Activated naive CD4-positive, alpha-beta T cell treated with anti-CD3 and anti-CD28 coated beads, Interleukin-2, amount 10 ng/mL, durations not matched to agents 7 days and 5 days (primary cell): ENCODE results near the gene FOXN3.
"Not testable (repeated sequence)": the region's sequence is repeated elsewhere in the genome, so short reads cannot be mapped to it uniquely, and the experiment has no call there.

ENCODE experiments used
- CTCF ChIA-PET: fragments of 350-600 bp; sonication (Branson Sonifier 250); formaldehyde crosslinking; loops from one replicate; lab custom pipeline; 2021; ENCODE audit warnings: antibody characterized with exemption; lab: Charles Lee
- DNase-seq: peaks from one replicate; pipeline ENCODE4 v3.0.0-alpha.2; 2020
- H3K27ac Mint-ChIP-seq: one replicate; pipeline ENCODE4 v1.8.0; 2021; ENCODE audit warnings: mild to moderate bottlenecking, moderate library complexity, mixed read lengths
- H3K27me3 Mint-ChIP-seq: one replicate; pipeline ENCODE4 v1.8.0; 2021; ENCODE audit warnings: mild to moderate bottlenecking, mixed read lengths
- H3K36me3 Mint-ChIP-seq: one replicate; pipeline ENCODE4 v1.8.0; 2021; ENCODE audit warnings: mixed read lengths
- H3K4me1 Mint-ChIP-seq: one replicate; pipeline ENCODE4 v1.8.0; 2021; ENCODE audit warnings: mixed read lengths
- H3K4me3 Mint-ChIP-seq: one replicate; pipeline ENCODE4 v1.8.0; 2021; ENCODE audit warnings: mild to moderate bottlenecking, moderate library complexity, mixed read lengths
- H3K9me3 Mint-ChIP-seq: one replicate; pipeline ENCODE4 v1.8.0; 2021; ENCODE audit warnings: mixed read lengths

FOXN3 gene

DNA sequence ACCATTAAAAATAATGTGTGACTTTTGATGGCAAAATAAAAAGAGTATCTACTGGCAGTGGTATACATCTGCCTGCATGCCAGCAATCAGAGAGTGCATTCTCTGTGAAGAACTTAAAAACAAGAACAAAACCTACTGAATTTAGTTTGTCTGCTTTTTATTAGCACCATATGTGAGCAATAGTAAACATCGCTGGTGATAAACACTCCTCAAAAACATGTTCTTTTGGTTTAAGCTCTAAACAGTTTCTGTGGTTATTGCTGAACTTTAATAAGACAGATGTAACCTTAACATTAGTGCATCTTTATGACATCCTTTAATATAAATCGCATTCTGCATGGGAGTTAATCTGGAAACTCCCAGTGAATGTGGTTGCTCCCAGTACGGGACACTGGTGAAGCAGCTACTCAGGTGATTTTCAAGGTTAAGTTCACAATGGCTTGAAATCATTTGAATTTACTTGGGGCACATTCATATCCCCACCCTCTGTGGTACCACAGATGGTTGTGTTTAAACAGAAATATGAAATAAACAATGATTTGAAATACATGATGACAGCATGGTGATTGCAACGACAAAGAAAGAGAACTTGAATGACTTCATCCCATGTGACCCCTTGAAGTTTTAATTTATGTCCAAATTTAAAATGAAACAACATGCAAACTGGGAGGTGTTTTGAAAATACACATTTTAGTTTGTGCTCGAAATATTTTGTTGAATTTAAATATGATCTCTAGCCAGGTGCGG is 285.9 kb downstream of the FOXN3 start:
- CTCF ChIA-PET = no interaction called here
- H3K36me3 Mint-ChIP-seq = no peaks in the 10 kb centered on the region
- H3K4me3 Mint-ChIP-seq = no peak overlapping the region
- no peaks in the 10 kb centered on the region for H3K27me3 Mint-ChIP-seq
- DNase-seq = no peak
- H3K27ac Mint-ChIP-seq = no peak overlapping the region
- H3K4me1 Mint-ChIP-seq = no peaks in the 10 kb centered on the region
- H3K9me3 Mint-ChIP-seq = peaks cover 9% of the 10 kb centered on the region

DNA sequence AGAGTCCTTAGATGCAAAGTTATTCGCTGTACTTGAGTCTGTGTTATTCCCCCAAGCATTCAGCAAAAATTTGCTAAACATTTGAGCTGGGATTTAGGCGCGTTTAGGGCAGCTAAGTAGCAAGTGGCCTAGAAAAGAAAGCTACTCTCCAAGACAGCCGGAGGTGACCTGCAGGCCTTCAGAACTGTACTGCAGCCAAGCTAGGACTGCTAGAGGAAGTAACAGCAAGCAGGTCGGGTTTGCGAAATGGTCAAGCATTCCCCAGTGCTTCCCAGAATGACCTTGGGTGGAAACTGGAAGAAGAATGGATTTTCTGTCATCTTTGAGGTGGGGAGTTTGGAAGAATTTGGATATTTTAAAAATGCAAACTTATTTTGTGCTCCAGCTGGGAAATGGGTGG is 287.5 kb downstream of the FOXN3 start:
- no peak overlapping the region for H3K27ac Mint-ChIP-seq
- DNase-seq = no peak
- no peaks in the 10 kb centered on the region for H3K4me1 Mint-ChIP-seq
- CTCF ChIA-PET = no interaction called here
- H3K36me3 Mint-ChIP-seq = no peaks in the 10 kb centered on the region
- no peak overlapping the region for H3K4me3 Mint-ChIP-seq
- H3K9me3 Mint-ChIP-seq = no peaks in the 10 kb centered on the region
- no peaks in the 10 kb centered on the region for H3K27me3 Mint-ChIP-seq

DNA sequence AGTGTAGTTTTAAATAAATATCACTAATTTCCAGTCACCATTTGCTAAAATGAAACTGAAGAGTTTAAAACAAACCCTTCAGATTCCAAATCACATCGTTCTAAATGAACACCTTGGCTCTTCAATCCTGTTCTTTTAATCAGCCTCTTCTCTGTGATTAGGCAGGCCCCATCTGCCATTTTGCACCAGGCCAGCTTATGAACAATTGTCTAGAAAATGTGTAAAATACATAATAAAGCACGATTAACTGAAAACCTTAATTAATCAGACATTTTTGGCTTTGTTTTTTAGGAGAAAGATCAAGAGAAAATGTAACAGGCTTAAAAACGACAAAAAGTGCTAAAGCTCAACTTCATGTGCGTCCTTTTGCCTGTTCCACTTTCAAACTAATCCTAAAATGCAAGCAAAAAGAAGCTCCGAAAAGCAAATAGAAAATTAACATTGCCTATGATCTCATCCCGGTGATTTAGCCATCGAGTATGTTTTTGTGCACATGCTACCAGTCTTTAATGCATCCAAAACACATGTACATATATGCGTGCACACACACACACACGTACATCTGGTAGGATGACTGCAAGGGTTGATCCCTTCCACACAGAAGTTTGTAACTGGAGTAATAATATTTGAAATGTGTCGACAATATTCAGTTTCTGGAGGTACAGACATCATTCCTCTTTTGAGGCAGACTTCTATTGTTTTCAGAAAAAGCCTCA is 288.6 kb downstream of the FOXN3 start:
- Mint-ChIP-seq H3K4me3 (no peak overlapping the region), H3K36me3 (no peaks in the 10 kb centered on the region), H3K27ac (no peak overlapping the region), H3K9me3 (no peaks in the 10 kb centered on the region), H3K27me3 (peaks cover 1% of the 10 kb centered on the region), H3K4me1 (no peaks in the 10 kb centered on the region)
- CTCF ChIA-PET = no interaction called here
- no peak for DNase-seq

DNA sequence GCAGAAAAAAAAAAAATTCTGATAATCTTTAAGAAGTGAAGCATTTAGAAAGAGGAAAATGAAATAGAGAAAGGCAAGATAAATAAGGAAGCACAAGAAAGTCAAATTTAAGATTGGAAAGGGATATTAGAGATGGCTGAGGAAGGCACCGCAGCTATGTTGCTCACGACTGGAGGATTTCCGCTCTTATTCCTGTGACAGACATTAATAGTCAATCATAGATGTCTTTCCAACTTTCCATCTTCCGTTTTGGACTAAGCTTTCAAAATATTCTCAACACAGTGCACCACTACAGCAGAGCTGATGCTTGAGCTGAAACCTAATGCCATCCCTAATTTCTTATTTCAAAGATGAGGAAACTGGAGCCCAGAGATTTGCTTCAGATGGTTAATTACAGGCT is 290.6 kb downstream of the FOXN3 start:
- Mint-ChIP-seq H3K27ac (no peak overlapping the region), H3K9me3 (no peaks in the 10 kb centered on the region), H3K27me3 (peaks cover 11% of the 10 kb centered on the region), H3K36me3 (no peaks in the 10 kb centered on the region), H3K4me1 (no peaks in the 10 kb centered on the region), H3K4me3 (no peak overlapping the region)
- CTCF ChIA-PET = no interaction called here
- DNase-seq = no peak

DNA sequence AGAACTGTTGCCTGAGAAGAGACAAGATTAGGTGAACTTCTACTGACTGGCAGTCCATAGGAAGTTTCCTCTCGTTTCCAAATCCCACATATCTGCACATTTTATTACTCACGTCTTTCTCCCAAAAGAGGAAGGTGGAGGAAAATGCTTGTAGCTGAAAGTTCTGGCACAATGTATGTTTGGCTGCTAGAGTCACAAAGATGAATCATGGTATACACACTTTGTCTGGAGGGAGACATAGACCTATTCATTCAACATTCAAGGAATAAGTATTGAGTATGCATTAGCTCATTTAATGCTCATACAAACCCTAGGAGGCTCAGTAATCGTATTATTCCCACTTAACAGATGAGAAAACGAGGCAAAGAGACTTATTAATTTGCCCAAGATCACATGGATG is 291.8 kb downstream of the FOXN3 start:
- H3K36me3 Mint-ChIP-seq = no peaks in the 10 kb centered on the region
- H3K27ac Mint-ChIP-seq = no peak overlapping the region
- H3K4me1 Mint-ChIP-seq = no peaks in the 10 kb centered on the region
- peaks cover 11% of the 10 kb centered on the region for H3K27me3 Mint-ChIP-seq
- CTCF ChIA-PET = no interaction called here
- H3K4me3 Mint-ChIP-seq = no peak overlapping the region
- H3K9me3 Mint-ChIP-seq = no peaks in the 10 kb centered on the region
- no peak for DNase-seq

DNA sequence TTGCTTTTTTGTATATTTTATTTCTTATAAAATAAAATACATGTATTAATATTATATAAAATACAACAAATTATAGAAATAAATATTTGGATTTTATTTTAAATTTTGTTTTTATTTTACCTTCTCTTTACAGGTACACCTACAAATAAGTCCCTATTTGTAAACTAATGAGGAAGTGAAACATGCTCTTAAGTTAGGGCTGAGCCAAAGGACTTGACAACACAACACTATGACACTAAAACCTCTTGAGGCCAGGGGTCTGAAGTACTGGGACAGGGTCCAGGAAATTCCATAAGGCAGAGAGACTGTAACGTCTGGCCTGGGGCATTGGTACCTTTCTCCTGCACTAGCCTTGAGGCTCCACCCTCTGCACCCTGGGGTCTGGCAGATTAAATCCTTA is 293.2 kb downstream of the FOXN3 start:
- Mint-ChIP-seq H3K27me3 (peaks cover 11% of the 10 kb centered on the region), H3K9me3 (no peaks in the 10 kb centered on the region), H3K27ac (no peak overlapping the region), H3K36me3 (no peaks in the 10 kb centered on the region), H3K4me3 (no peak overlapping the region), H3K4me1 (no peaks in the 10 kb centered on the region)
- DNase-seq = no peak
- CTCF ChIA-PET = no interaction called here

DNA sequence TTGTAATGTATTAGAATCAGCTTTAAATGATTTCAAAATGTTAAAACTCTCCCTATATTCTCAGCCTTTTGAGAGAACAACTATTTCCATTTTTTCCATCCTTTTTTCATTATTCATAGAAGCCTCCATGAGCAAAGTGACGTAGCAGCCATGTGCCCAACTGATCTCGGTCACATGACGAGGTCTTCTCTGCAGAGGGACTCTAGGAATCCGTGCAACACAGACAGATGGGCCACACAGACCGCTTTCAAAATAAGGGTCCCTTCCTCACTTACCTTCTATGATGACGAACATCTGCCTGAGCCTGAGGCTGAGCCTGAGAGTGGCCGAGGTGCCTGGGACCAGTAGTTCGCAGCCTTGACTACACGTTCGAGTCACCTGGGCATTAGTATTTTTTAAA is 293.8 kb downstream of the FOXN3 start:
- CTCF ChIA-PET = no interaction called here
- Mint-ChIP-seq H3K4me1 (no peaks in the 10 kb centered on the region), H3K4me3 (no peak overlapping the region), H3K27me3 (peaks cover 11% of the 10 kb centered on the region), H3K36me3 (no peaks in the 10 kb centered on the region), H3K9me3 (no peaks in the 10 kb centered on the region), H3K27ac (no peak overlapping the region)
- DNase-seq = no peak

DNA sequence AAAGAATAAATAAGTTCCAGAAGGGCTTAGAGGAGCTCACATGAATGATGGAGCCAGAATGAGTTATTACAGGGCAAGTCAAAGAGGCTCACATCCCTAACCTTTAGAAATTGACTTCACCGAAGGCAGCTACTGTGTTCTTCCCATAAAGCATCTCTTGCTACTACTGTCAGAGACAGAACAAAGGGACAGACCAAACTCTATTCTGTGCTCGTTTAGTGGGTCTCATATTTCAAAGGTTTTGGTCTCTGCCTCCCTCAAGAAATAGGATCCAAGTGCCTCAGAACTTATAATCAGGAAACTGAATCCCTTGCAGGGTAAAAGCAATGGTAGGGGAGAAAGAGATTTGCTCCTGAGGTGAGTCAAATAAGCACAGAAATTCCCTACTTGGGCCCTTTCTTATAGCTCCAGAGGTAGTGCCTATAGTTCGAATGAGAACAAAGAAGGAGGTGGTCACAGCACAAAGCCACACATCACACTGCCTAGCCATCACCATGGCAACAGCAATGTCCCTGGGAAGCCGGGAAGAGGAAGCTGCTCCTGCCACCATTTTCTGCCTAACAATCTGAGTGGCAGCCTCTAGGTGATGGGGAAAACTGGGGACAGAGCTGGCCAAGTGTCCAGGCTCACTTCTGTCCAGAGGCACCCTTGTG is 294.9 kb downstream of the FOXN3 start:
- Mint-ChIP-seq H3K27ac (no peak overlapping the region), H3K36me3 (no peaks in the 10 kb centered on the region), H3K4me1 (no peaks in the 10 kb centered on the region), H3K4me3 (no peak overlapping the region), H3K27me3 (peaks cover 11% of the 10 kb centered on the region), H3K9me3 (peaks cover 3% of the 10 kb centered on the region)
- no peak for DNase-seq
- CTCF ChIA-PET = no interaction called here

DNA sequence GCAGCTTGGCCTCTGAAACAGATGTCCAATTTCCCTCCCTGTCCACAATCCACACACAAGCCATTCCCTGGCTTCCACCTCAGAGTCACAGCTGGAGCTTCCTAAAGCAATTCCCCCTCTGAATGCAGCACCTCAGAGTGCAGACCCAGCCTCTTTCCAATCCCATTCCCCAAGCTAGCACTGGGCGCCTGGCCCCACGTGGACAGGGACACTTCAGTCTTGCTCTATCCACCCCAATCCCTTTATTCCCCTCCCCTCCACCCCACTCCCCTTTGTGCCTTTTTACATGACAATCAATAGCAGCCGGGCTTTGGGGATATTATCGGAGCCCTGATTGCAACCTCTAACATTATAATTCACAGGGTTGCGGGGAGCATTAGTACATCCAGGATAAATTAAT is 300.0 kb downstream of the FOXN3 start:
- Mint-ChIP-seq H3K4me1 (no peaks in the 10 kb centered on the region), H3K27ac (no peak overlapping the region), H3K9me3 (peaks cover 3% of the 10 kb centered on the region), H3K4me3 (no peak overlapping the region), H3K27me3 (no peaks in the 10 kb centered on the region), H3K36me3 (no peaks in the 10 kb centered on the region)
- DNase-seq = no peak
- CTCF ChIA-PET = no interaction called here

DNA sequence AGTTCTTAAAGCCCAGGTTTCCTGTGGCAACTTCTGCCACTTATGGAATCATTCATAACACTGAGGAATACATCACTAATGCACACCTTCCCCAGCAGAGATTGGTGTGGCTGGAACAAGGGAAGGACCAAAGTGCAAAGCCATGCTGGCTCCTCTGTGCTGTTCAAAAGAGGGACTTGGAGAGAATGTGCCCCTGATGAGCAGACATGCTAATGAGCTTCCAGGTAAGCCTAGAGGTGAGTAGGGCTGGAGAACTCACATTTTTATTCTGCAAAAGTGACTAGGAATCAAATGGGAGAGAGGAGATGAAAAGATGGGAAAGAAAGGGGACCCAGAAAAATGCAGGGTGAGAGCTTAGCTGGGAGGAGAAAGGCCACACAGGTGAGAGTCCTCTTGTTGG is 302.9 kb downstream of the FOXN3 start:
- CTCF ChIA-PET = no interaction called here
- H3K27me3 Mint-ChIP-seq = no peaks in the 10 kb centered on the region

DNA sequence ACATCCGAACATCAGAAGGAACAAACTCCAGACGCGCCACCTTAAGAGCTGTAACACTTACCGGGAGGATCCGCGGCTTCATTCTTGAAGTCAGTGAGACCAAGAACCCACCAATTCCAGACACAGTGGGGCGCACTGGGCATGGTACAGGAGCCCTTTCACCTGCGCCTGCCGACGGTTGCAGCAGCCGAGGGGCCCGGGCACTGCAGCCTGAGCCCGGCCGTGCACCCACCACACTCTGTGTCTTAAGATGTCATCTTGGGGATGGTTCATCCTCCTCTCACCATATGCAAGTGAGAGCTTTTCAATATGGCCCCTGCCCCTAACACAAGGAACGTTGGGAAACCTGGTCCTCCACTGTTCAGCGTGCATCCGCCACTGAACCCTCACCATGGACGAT is 304.3 kb downstream of the FOXN3 start:
- Mint-ChIP-seq H3K36me3 (no peaks in the 10 kb centered on the region), H3K27me3 (no peaks in the 10 kb centered on the region)
- CTCF ChIA-PET = no interaction called here

More for the DNA sequence above, 302.9 kb downstream of the FOXN3 start:
- no peak overlapping the region for H3K4me3 Mint-ChIP-seq
- peaks cover 3% of the 10 kb centered on the region for H3K9me3 Mint-ChIP-seq
- no peaks in the 10 kb centered on the region for H3K36me3 Mint-ChIP-seq
- DNase-seq = no peak
- no peak overlapping the region for H3K27ac Mint-ChIP-seq
- H3K4me1 Mint-ChIP-seq = no peaks in the 10 kb centered on the region

DNA sequence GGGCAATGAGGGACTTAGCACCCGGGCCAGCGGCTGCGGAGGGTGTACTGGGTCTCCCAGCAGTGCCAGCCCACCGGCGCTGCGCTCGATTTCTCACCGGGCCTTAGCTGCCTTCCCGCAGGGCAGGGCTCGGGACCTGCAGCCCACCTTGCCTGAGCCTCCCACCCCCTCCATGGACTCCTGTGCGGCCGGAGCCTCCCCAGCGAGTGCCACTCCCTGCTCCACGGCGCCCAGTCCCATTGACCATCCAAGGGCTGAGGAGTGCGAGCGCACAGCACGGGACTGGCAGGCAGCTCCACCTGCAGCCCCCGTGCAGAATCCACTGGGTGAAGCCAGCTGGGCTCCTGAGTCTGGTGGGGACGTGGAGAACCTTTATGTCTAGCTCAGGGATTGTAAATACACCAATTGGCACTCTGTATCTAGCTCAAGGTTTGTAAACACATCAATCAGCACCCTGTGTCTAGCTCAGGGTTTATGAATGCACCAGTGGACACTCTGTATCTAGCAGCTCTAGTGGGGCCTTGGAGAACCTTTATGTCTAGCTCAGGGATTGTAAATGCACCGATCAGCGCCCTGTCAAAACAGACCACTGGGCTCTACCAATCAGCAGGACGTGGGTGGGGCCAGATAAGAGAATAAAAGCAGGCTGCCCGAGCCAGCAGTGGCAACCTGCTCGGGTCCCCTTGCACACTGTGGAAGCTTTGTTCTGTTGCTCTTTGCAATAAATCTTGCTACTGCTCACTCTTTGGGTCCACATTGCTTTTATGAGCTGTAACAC is 305.1 kb downstream of the FOXN3 start:
- CTCF ChIA-PET, H3K27me3 Mint-ChIP-seq, H3K9me3 Mint-ChIP-seq, DNase-seq, H3K36me3 Mint-ChIP-seq, H3K27ac Mint-ChIP-seq, H3K4me1 Mint-ChIP-seq, H3K4me3 Mint-ChIP-seq: not testable (repeated sequence)

More for the DNA sequence above, 304.3 kb downstream of the FOXN3 start:
- no peaks in the 10 kb centered on the region for H3K4me1 Mint-ChIP-seq
- H3K9me3 Mint-ChIP-seq = peaks cover 1% of the 10 kb centered on the region
- no peak for DNase-seq
- H3K27ac Mint-ChIP-seq = no peak overlapping the region
- H3K4me3 Mint-ChIP-seq = no peak overlapping the region

DNA sequence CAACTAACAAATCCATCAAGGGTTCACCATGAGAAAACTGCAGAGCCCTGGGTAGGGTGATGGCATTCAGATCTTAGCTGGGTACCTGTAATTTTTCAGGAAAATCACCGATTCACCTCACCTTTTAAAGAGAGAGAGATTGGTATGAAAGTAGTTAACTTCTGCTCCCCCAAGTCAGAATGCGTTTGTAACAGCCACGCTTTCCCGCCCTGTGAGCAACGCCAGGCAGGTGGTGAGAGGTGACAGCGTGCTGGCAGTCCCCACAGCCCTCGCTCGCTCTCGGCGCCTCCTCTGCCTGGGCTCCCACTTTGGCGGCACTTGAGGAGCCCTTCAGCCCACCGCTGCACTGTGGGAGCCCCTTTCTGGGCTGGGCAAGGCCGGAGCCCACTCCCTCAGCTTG is 305.8 kb downstream of the FOXN3 start:
- CTCF ChIA-PET, H3K36me3 Mint-ChIP-seq, H3K27me3 Mint-ChIP-seq, H3K4me1 Mint-ChIP-seq, H3K4me3 Mint-ChIP-seq, H3K9me3 Mint-ChIP-seq, DNase-seq, H3K27ac Mint-ChIP-seq: not testable (repeated sequence)

DNA sequence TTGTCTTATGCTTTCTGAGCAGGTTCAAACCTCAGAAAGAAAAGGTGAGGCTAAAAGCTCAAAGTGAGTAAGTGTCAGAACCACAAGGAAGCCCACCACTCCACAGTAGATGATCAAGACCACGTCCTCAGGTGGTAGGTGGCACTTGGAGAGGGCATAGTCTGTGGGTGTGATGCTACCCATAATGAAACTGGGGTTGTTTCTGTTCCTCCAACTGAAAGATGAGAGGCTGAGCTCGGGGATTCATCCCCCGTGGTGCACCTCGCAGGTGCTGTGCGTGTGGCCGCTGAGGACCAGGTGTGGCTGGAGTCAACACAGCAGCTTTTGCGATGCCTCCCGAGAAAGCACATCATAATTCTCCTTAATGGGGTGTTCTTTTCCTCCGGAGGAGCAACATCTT is 306.9 kb downstream of the FOXN3 start:
- no peak overlapping the region for H3K4me3 Mint-ChIP-seq
- CTCF ChIA-PET = no interaction called here
- no peaks in the 10 kb centered on the region for H3K27me3 Mint-ChIP-seq
- H3K36me3 Mint-ChIP-seq = no peaks in the 10 kb centered on the region
- no peaks in the 10 kb centered on the region for H3K9me3 Mint-ChIP-seq
- H3K4me1 Mint-ChIP-seq = no peaks in the 10 kb centered on the region
- no peak overlapping the region for H3K27ac Mint-ChIP-seq
- DNase-seq = no peak
